Measurements from ENCODE around the gene SQSTM1.

- TF ChIP-seq CTCF (IDR thresholded peaks at IDR 0.05; ENCODE audit: poor library complexity) = peak; percentile 62
- no peak for TF ChIP-seq EZH2 (IDR thresholded peaks at IDR 0.05; ENCODE audit: borderline replicate concordance)
These were observed 24.6 kb upstream of the SQSTM1 start for GRCh38 chr5:179795863-179796833.

Measured in hepatocyte (in vitro differentiated cells).